GM12892 (cell line): ENCODE data around the gene CNTLN.

Experiments
- POLR2A ChIP-seq: IDR thresholded peaks from 2 replicates; pipeline ENCODE4 v1.6.1; 2011; ENCODE audit warnings: low read depth, low read length, control low read depth
- TAF1 ChIP-seq: IDR thresholded peaks from 2 replicates; pipeline ENCODE4 v1.6.1; 2011; ENCODE audit warnings: low read depth, mild to moderate bottlenecking, control low read depth, low read length, borderline replicate concordance

GRCh38 chr9:17120203-17120602 is 14.6 kb upstream of the CNTLN start:
- TF ChIP-seq TAF1 (no peak), POLR2A (no peak)
